ENCODE measurements around the gene MYCN. TPM values are rescaled to one million over a fixed set of nuclear protein-coding genes. Genes with fewer than 3 reads are reported as not detected.

MYCN gene
- total RNA-seq, 3 donors from 2014 or later, result 0.40 to 0.60 (median 0.40) TPM

DNA sequence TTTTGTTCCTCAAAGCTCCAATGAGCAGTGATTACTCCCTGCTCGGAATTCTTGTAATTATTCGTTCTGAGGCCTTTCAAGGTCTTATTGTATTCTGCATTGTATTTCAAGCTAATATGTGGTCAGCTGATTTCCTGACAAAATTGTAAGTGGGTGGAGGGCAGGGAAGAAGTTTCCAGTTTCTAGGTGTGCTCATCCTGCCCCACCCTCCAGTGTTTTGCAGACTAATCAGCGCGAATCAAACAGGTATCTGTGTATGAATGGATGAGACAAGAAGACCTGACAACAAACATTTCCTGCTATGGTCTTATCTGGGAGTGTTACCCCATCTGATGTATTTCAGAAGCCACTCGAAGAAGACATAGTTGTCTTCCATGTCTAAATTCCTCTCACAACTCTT, 35.3 kb downstream of the MYCN start:
- H3K27me3 Mint-ChIP-seq (ENCODE audit: low read depth), result no peaks in the 10 kb centered on the region
- ATAC-seq (no peak), DNase-seq (no peak)
- H3K36me3 Mint-ChIP-seq (ENCODE audit: insufficient read depth), result no peaks in the 10 kb centered on the region
- H3K4me3 Mint-ChIP-seq, result no peak overlapping the region
- peaks cover 3% of the 10 kb centered on the region for H3K4me1 Mint-ChIP-seq (ENCODE audit: low read depth)
- H3K9me3 Mint-ChIP-seq, result no peaks in the 10 kb centered on the region

DNA sequence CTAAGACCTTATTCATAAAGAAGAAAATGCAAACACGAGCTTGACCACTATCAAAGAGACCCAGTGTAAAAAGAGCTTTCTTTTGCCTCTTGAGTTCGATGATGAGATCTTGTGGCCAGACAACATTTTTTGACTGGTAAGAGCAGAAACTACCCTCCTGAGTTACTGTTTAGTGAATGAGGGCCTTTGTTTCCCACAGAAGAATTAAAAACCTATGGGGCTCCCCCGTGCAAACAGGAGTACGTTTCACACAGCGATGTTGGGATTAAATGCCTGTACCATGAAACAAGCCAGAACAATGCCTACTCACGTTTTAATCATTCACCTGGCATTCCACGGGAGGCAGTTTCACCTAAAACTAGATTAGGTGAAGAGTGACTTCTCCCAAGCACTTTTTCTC, 36.0 kb downstream of the MYCN start:
- H3K4me1 Mint-ChIP-seq (ENCODE audit: low read depth), result peaks cover 3% of the 10 kb centered on the region
- H3K9me3 Mint-ChIP-seq, result no peaks in the 10 kb centered on the region
- no peak for ATAC-seq
- H3K4me3 Mint-ChIP-seq, result no peak overlapping the region
- no peak for DNase-seq
- H3K27me3 Mint-ChIP-seq (ENCODE audit: low read depth), result no peaks in the 10 kb centered on the region
- no peaks in the 10 kb centered on the region for H3K36me3 Mint-ChIP-seq (ENCODE audit: insufficient read depth)

DNA sequence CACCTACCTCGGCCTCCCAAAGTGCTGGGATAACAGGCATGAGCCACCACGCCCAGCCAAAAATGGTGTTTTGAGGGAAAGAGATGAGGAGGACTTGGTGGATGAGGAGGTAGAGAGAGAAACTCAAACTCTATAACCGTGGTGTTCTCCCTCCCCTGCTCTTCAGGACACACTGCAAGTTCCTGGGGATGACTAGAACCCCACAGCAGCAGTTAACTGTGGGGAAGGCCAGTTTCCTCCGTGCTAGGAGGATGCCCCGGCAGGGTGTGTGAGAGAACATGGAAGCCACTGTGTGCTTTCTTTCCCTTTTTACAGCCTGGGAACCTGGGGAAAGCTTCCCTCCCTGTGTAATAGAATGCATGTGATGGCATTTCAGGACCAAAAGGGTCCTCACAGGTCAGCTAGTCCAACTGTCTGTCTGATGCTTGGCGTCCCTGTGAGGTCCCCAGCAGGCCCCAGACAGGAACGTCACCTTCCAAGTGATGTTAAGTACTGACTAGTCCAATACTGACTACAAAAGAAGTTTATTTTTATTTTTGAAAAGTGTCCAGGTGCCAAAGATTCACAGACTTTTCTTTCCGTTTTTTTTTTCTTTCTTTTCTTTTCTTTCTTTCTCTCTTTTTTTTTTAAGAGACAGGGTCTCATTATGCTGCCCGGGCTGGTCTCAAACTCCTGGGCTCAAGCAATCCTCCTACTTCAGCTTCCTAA, 38.9 kb downstream of the MYCN start:
- H3K36me3 Mint-ChIP-seq (ENCODE audit: insufficient read depth), result no peaks in the 10 kb centered on the region

DNA sequence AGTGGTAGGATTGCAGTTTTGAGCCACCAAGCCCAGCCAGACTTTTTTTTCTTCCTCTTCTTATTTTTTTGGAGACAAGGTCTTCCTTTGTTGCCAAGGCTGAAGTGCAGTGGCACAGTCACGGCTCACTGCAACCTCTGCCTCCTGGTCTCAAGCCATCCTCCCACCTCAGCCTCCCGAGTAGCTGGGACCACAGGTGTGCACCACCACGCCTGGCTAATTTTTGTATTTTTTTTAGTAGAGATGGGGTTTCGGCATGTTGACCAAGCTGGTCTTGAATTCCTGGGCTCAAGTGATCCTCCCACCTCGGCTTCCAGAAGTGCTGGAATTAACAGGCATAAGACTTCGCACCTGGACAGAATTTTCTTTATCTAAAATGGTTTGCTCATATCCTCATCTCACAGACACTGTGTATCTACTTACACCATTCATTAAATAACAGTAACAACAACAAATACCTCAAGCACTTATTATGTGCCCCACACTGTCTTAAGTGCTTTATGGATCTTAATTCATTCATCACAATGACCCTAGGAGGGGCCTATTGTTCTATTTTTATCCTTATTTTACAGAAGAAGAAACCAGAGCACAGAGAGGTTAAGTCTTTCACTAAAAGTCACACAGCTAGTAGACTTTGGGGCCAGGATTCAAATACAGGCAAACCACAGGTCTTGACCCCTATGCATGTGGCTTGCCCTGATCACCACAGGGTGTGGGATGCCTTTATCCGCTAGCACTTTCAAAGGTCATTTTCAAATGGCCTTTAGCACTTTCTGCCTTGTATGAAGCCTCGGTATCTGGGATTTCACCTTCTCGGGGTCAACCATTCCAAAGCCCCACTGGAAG, 39.6 kb downstream of the MYCN start:
- no peaks in the 10 kb centered on the region for H3K36me3 Mint-ChIP-seq (ENCODE audit: insufficient read depth)
- DNase-seq, result no peak
- no peak overlapping the region for H3K4me3 Mint-ChIP-seq
- no peak for ATAC-seq
- H3K4me1 Mint-ChIP-seq (ENCODE audit: low read depth), result peaks cover 2% of the 10 kb centered on the region
- H3K9me3 Mint-ChIP-seq, result no peaks in the 10 kb centered on the region
- H3K27me3 Mint-ChIP-seq (ENCODE audit: low read depth), result no peaks in the 10 kb centered on the region

More for the DNA sequence above, 38.9 kb downstream of the MYCN start:
- Mint-ChIP-seq H3K9me3 (no peaks in the 10 kb centered on the region), H3K4me1 (ENCODE audit: low read depth) (peaks cover 2% of the 10 kb centered on the region), H3K4me3 (no peak overlapping the region), H3K27me3 (ENCODE audit: low read depth) (no peaks in the 10 kb centered on the region)
- ATAC-seq (no peak), DNase-seq (no peak)

DNA sequence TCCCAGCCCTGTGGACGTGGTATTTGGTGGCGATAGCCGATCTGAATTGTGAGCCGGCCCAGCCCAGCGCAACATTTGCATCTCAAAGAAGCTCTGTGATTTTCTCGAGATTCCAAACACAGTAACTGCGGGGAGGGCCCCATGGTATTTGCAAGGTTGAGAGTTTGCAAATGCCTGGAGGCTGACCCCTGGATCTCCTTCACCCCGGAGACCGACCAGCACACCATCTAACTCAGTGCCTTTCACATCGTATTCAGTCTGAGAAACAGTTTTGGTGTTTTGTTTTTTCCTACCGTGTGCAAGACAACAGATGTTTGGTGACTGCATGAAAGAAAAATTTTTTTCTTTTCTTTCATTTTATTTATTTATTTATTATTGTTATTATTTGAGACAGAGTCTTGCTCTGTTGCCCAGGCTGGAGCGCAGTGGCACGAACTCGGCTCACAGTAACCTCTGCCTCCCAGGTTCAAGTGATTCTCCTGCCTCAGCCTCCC, 40.3 kb downstream of the MYCN start:
- peaks cover 2% of the 10 kb centered on the region for H3K4me1 Mint-ChIP-seq (ENCODE audit: low read depth)
- no peak for DNase-seq
- no peaks in the 10 kb centered on the region for H3K9me3 Mint-ChIP-seq
- H3K36me3 Mint-ChIP-seq (ENCODE audit: insufficient read depth), result no peaks in the 10 kb centered on the region
- ATAC-seq, result no peak
- H3K27me3 Mint-ChIP-seq (ENCODE audit: low read depth), result no peaks in the 10 kb centered on the region
- no peak overlapping the region for H3K4me3 Mint-ChIP-seq

DNA sequence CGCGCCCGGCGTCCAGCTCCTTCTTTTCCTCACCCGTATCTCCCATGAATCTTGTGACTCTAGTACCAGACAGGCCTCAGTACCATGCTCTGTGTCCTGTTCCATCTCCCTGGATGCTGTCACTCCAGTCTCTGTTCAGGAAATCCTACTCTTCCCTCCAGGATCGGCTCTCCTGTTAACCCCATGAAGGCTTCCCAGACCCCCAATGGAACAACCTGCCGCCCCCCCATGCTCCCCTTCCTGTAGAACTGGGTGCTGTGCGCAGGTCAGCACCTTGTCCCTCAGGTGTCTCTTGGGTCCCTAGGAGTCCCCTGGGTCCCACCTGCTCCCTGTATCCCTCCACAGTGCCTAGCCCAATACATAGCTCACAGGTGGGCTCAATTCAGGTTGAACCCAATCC, 41.3 kb downstream of the MYCN start:
- no peaks in the 10 kb centered on the region for H3K36me3 Mint-ChIP-seq (ENCODE audit: insufficient read depth)
- H3K4me1 Mint-ChIP-seq (ENCODE audit: low read depth), result peaks cover 2% of the 10 kb centered on the region
- no peaks in the 10 kb centered on the region for H3K9me3 Mint-ChIP-seq
- no peak for DNase-seq
- H3K27me3 Mint-ChIP-seq (ENCODE audit: low read depth), result no peaks in the 10 kb centered on the region
- H3K4me3 Mint-ChIP-seq, result no peak overlapping the region
- no peak for ATAC-seq

DNA sequence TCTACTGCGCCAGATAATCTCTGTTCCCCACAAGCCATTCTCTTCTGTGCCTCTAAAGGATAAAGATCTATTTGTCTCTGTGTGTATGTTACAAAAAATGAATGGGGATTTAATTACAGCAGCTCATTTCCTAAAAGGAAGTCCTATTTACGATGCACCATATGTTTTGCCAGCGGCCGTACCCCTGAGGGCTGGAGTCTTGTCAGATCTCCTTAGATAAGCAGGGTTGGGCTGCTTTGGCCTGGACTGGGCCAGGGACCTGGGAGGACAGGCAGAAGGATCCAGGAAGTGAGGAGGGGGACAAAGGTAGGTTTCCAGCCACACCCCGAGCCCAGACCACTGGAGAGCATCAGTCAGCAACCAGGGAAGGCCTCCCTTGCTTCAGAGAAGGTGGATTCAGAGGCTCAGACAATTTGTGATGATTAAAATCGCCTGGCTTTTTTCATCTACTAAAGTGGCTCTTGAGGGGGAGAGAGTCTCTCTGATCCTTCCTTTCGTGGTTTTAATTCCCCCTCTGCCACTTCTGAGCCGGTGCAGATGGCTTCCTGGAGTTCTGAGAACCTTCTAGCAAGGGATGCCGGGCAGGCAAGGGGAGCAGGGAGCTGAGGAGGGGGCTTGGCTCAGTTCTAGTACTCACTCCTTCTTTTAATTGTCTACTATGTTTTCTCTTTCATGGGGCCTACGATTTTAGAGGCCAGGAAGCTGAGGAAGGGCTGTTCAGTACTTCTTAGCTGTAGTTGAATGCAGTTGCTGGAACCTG, 42.1 kb downstream of the MYCN start:
- H3K4me1 Mint-ChIP-seq (ENCODE audit: low read depth), result peaks cover 2% of the 10 kb centered on the region
- DNase-seq, result no peak
- ATAC-seq, result no peak
- no peaks in the 10 kb centered on the region for H3K9me3 Mint-ChIP-seq
- no peaks in the 10 kb centered on the region for H3K27me3 Mint-ChIP-seq (ENCODE audit: low read depth)
- no peak overlapping the region for H3K4me3 Mint-ChIP-seq
- no peaks in the 10 kb centered on the region for H3K36me3 Mint-ChIP-seq (ENCODE audit: insufficient read depth)

DNA sequence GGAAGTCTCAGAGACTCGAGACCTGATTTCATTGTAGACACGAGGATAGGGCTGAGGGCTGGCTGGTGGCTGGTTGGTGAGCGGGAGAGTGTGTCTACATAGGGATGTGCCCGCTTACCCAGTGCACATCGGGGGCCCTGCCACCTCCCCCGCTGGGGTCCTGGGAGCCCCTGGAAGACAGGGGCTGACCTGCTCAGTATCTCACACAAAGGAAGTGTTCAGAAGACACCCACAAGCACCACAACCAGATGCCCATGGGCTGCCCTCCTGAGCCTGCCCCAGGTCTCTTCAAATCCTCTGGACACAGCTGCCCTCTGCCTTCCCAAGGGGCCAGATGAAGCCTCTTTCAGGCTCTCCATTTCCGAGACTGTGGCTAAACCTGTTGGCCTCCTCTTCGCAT, 43.1 kb downstream of the MYCN start:
- no peaks in the 10 kb centered on the region for H3K36me3 Mint-ChIP-seq (ENCODE audit: insufficient read depth)
- H3K4me1 Mint-ChIP-seq (ENCODE audit: low read depth), result peaks cover 2% of the 10 kb centered on the region
- DNase-seq, result no peak

DNA sequence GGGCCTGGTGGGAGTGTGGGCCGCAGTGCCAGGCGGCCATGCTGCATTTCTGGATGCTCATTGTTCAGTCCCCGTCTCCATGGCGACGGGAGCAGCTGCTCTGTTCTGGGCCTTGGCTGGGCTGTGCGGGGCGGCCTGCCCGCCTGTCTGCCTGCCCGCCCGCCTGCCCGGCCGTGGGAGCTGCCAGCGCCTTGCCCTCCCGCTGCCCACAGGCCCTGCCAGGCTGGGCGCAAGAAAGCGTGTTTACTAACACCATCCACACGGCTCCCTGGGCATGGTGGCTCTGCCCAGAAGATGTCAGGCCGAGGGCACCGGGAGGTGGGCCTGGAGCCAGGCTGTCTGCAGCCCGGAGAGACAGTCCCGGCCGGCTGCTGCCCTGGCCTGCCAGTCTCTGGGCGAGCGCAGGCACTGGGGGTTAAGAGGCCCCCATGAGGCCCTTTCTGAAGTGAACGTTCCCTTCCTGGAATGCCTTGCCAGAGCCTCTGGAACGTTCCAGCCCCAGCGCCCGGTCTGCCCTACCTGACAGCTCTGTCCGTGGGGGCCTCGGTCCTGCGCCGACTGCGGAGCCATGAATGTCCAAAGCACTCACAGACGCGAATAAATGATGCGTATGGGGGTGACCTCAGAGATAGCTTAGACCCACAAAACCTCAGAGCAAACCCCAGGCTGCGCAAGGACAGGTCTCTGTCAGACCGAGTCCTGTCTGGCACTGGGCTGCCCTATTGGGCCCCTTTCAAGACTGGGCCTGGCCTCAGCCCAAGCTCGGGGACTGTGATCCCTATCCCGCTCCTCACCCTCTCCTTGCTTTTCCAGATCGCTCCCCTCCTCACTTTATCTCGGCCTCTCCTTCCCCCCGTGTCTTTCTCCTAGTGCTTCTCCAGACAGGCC, 44.3 kb downstream of the MYCN start:
- DNase-seq, result no peak
- Mint-ChIP-seq H3K4me3 (no peak overlapping the region), H3K36me3 (ENCODE audit: insufficient read depth) (no peaks in the 10 kb centered on the region), H3K4me1 (ENCODE audit: low read depth) (peaks cover 2% of the 10 kb centered on the region), H3K27me3 (ENCODE audit: low read depth) (no peaks in the 10 kb centered on the region), H3K9me3 (no peaks in the 10 kb centered on the region)
- ATAC-seq, result no peak

More for the DNA sequence above, 43.1 kb downstream of the MYCN start:
- no peak overlapping the region for H3K4me3 Mint-ChIP-seq
- H3K9me3 Mint-ChIP-seq, result no peaks in the 10 kb centered on the region
- H3K27me3 Mint-ChIP-seq (ENCODE audit: low read depth), result no peaks in the 10 kb centered on the region
- no peak for ATAC-seq

DNA sequence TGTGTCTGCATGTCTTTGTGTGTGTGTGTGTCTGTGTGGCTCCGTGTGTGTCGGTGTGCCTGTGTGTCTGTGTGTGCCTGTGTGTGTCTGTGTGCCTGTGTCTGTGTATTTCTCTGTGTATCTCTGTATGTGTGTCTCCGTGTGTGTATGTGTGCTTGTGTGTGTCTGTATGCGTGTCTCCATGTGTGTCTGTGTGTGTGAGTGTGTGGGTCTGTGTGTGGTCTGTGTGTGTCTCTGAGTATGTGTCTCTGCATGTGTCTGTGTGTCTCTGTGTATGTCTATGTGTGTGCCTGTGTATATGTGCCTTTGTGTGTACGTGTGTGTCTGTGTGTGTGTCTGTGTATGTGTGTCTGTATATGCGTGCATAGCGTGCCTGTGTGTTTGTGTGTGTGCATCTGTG, 45.2 kb downstream of the MYCN start:
- Mint-ChIP-seq H3K36me3 (ENCODE audit: insufficient read depth) (no peaks in the 10 kb centered on the region), H3K4me3 (no peak overlapping the region), H3K4me1 (ENCODE audit: low read depth) (peaks cover 2% of the 10 kb centered on the region), H3K9me3 (no peaks in the 10 kb centered on the region), H3K27me3 (ENCODE audit: low read depth) (no peaks in the 10 kb centered on the region)
- DNase-seq (no peak), ATAC-seq (no peak)

DNA sequence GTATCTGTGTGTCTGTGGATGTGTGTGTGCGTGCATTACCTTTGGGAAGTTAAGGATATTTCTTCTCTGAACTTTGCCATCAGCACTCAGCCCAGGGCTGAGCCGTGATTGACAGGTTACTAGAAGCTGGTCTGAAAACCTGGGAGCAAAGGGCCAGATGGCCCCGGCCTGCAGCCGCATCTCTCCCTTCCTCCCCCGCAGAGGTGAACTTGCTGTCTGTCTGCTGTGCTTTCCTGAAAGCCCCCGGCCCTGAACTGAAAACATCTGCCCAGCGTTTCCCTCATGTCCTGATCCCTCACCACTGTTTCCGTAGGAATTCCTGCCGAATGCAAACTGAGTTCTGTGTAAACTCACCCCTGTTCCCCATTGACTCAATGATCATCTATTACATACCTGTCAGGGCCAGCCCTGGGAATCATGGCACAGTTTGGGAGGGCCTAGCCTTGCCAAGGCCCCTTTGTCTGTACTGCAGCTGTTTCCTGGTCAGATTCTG, 45.8 kb downstream of the MYCN start:
- no peaks in the 10 kb centered on the region for H3K9me3 Mint-ChIP-seq
- no peaks in the 10 kb centered on the region for H3K36me3 Mint-ChIP-seq (ENCODE audit: insufficient read depth)
- peaks cover 2% of the 10 kb centered on the region for H3K4me1 Mint-ChIP-seq (ENCODE audit: low read depth)
- H3K4me3 Mint-ChIP-seq, result no peak overlapping the region
- DNase-seq, result no peak
- ATAC-seq, result no peak
- H3K27me3 Mint-ChIP-seq (ENCODE audit: low read depth), result no peaks in the 10 kb centered on the region

DNA sequence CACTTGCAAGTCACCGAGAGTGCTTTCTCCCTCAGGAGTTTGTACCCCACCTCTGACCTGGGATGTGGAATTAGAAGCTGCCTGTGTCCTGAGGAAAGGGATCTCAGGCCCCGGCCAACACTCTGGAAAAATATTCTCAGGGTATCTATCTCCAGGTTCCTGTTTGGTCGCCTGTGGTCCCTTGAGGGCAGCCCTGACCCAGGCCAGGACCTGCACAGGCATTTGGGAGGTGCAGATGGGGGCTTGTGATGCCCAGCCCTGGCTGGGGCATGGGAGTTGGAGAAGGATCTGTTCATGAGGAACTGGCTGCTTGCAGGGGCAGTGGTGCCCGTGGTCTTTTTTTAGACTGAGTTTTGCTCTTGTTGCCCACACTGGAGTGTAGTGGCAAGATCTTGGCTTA, 46.3 kb downstream of the MYCN start:
- ATAC-seq (no peak), DNase-seq (no peak)
- Mint-ChIP-seq H3K4me3 (no peak overlapping the region), H3K4me1 (ENCODE audit: low read depth) (peaks cover 2% of the 10 kb centered on the region), H3K27me3 (ENCODE audit: low read depth) (no peaks in the 10 kb centered on the region), H3K9me3 (no peaks in the 10 kb centered on the region), H3K36me3 (ENCODE audit: insufficient read depth) (no peaks in the 10 kb centered on the region)

DNA sequence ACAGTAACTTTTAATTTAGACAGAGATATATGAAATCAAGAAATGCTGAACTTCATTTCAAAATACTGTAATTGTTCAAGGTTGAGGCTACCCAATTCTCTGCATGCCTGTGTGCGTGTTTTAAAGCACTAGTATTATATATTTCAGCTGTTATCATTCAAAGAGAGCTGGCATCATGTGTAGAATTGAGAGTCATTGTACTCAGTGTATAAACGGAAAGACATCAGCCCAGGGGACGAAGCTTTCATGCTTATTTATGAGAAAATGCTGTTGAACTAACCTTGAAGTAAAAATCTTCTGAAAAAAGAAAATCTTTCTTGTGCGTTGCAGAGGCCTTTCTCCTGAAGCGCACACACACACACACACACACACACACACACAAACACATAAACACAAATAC, 48.4 kb downstream of the MYCN start:
- DNase-seq (no peak), ATAC-seq (no peak)
- no peaks in the 10 kb centered on the region for H3K36me3 Mint-ChIP-seq (ENCODE audit: insufficient read depth)
- H3K4me1 Mint-ChIP-seq (ENCODE audit: low read depth), result no peaks in the 10 kb centered on the region
- H3K4me3 Mint-ChIP-seq, result no peak overlapping the region
- H3K9me3 Mint-ChIP-seq, result no peaks in the 10 kb centered on the region
- H3K27me3 Mint-ChIP-seq (ENCODE audit: low read depth), result peaks cover 2% of the 10 kb centered on the region
